Astrocyte (in vitro differentiated cells and primary cell): Measurements from ENCODE around the gene KCNK10.

Source experiments
- CTCF ChIP-seq: IDR thresholded peaks from 2 replicates; pipeline ENCODE4 v1.5.1; 2011; ENCODE audit warnings: low read depth, mild to moderate bottlenecking, inconsistent platforms, low read length, moderate library complexity; ENCODE audit not compliant: insufficient read depth
- EZH2 ChIP-seq: IDR thresholded peaks from 2 replicates; pipeline ENCODE4 v1.6.1; 2012; ENCODE audit warnings: mild to moderate bottlenecking, low read length, inconsistent platforms; ENCODE audit not compliant: insufficient read depth

DNA sequence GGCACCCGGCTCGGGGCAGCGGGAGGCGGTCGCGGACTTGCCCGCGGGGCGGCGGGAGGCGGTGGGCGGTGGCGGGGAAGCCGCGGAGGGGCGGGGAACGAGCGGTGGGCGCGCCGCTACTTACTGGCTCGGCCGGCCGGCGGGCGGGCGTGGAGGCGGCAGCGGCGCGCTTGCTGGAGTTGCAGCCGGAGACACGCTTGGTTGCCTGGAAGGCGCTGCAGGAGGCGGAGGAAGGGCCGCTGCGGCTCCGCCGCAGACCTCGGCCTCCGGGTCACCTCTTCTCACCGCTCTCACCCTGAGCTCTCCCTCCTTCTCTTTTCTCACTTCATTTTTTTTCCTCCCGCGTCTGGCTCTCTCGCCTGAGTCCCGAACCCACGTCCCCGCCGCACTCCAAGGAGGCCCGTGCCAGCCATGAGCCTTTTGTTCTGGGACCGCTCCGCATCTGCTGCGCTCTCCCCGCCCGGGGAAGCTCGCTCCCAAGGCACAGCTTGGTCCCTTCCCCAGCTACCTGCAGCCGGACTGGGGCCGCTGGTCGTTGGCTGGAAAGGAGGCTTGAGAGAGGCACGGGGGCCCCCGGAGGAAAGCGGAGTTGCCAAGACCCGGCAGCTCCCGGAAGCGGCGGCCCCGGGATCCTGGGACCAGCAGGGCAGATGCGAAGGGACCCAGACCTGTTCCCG is 592 bp upstream of the KCNK10 start:
- TF ChIP-seq CTCF (no peak), EZH2 (peak; percentile 62)
